Astrocyte (in vitro differentiated cells and primary cell): Measurements from ENCODE around the gene KIAA1217. TPM values are rescaled to one million over a fixed set of nuclear protein-coding genes. Genes with fewer than 3 reads are reported as not detected.

Experiments used
- DNase-seq: peaks from one replicate; pipeline ENCODE4 v3.0.0-alpha.2; 2010; ENCODE audit warnings: low read depth
- FAIRE-seq: peaks from 2 replicates; lab custom pipeline; 2011; peaks lifted over from hg19 to GRCh38; lab: Jason Lieb, UNC
- H2AFZ ChIP-seq: 2 replicates; pipeline ENCODE4 v1.6.0; 2012; ENCODE audit warnings: low read depth, low read length, inconsistent platforms
- H3K27ac ChIP-seq: 2 replicates; pipeline ENCODE4 v1.5.1; 2011; ENCODE audit warnings: low read depth, low read length, inconsistent platforms
- H3K27me3 ChIP-seq: 2 replicates; pipeline ENCODE4 v1.6.0; 2011; ENCODE audit warnings: low read length, inconsistent platforms; ENCODE audit not compliant: insufficient read depth
- H3K36me3 ChIP-seq: 2 replicates; pipeline ENCODE4 v1.5.1; 2011; ENCODE audit warnings: low read length, inconsistent platforms; ENCODE audit not compliant: insufficient read depth
- H3K4me1 ChIP-seq: 2 replicates; pipeline ENCODE4 v1.5.1; 2011; ENCODE audit warnings: low read length, inconsistent platforms; ENCODE audit not compliant: insufficient read depth
- H3K4me2 ChIP-seq: 2 replicates; pipeline ENCODE4 v1.6.0; 2012; ENCODE audit warnings: low read length, inconsistent platforms
- H3K4me3 ChIP-seq: 2 replicates; pipeline ENCODE4 v1.5.1; 2011; ENCODE audit warnings: low read depth, mild to moderate bottlenecking, low read length, inconsistent platforms; ENCODE audit not compliant: insufficient read depth
- H3K79me2 ChIP-seq: 2 replicates; pipeline ENCODE4 v1.6.0; 2012; ENCODE audit warnings: mild to moderate bottlenecking, low read length, inconsistent platforms; ENCODE audit not compliant: insufficient read depth
- H3K9ac ChIP-seq: 2 replicates; pipeline ENCODE4 v1.6.0; 2012; ENCODE audit warnings: mild to moderate bottlenecking, low read length, inconsistent platforms
- H3K9me3 ChIP-seq: 2 replicates; pipeline ENCODE4 v1.5.1; 2012; ENCODE audit warnings: low read depth, mild to moderate bottlenecking, low read length, inconsistent platforms; ENCODE audit not compliant: insufficient read depth
- H4K20me1 ChIP-seq: 2 replicates; pipeline ENCODE4 v1.6.0; 2012; ENCODE audit warnings: low read length, inconsistent platforms; ENCODE audit not compliant: insufficient read depth
- H3K27ac Mint-ChIP-seq: one replicate; pipeline ENCODE4 v1.8.0; 2021; ENCODE audit warnings: mild to moderate bottlenecking, mixed read lengths; ENCODE audit not compliant: unreplicated experiment
- H3K27me3 Mint-ChIP-seq: one replicate; pipeline ENCODE4 v1.8.0; 2021; ENCODE audit warnings: low read depth, mixed read lengths; ENCODE audit not compliant: unreplicated experiment
- H3K36me3 Mint-ChIP-seq: one replicate; pipeline ENCODE4 v1.8.0; 2021; ENCODE audit warnings: low read depth, mixed read lengths; ENCODE audit not compliant: unreplicated experiment
- H3K4me1 Mint-ChIP-seq: one replicate; pipeline ENCODE4 v1.8.0; 2021; ENCODE audit warnings: low read depth, mixed read lengths; ENCODE audit not compliant: unreplicated experiment
- H3K4me3 Mint-ChIP-seq: one replicate; pipeline ENCODE4 v1.8.0; 2021; ENCODE audit warnings: mild to moderate bottlenecking, moderate library complexity, mixed read lengths; ENCODE audit not compliant: unreplicated experiment
- H3K9me3 Mint-ChIP-seq: one replicate; pipeline ENCODE4 v1.8.0; 2021; ENCODE audit warnings: mild to moderate bottlenecking, mixed read lengths; ENCODE audit not compliant: unreplicated experiment
- CTCF ChIP-seq: IDR thresholded peaks from 2 replicates; pipeline ENCODE4 v1.5.1; 2011; ENCODE audit warnings: low read depth, mild to moderate bottlenecking, inconsistent platforms, low read length, moderate library complexity; ENCODE audit not compliant: insufficient read depth
- EZH2 ChIP-seq: IDR thresholded peaks from 2 replicates; pipeline ENCODE4 v1.6.1; 2012; ENCODE audit warnings: mild to moderate bottlenecking, low read length, inconsistent platforms; ENCODE audit not compliant: insufficient read depth
- total RNA-seq: library from RNA; stranded (reverse); gene quantifications from 2 replicates; pipeline ENCODE4 v1.2.1, GENCODE V29; 2021

KIAA1217 gene
- total RNA-seq, 1 donor from 2014 or later: 31.8 TPM

- Histone ChIP-seq H3K4me2 (no peak overlapping the region), H3K36me3 (peaks cover 16% of the 10 kb centered on the region), H3K4me1 (no peaks in the 10 kb centered on the region), H3K27me3 (no peaks in the 10 kb centered on the region), H2AFZ (no peak overlapping the region), H3K9me3 (no peaks in the 10 kb centered on the region), H3K9ac (no peak overlapping the region), H4K20me1 (peaks cover 8% of the 10 kb centered on the region), H3K4me3 (no peak overlapping the region), H3K27ac (no peak overlapping the region), H3K79me2 (no peaks in the 10 kb centered on the region)
- Mint-ChIP-seq H3K4me3 (no peak overlapping the region), H3K27me3 (no peaks in the 10 kb centered on the region), H3K9me3 (no peaks in the 10 kb centered on the region), H3K4me1 (peaks cover 1% of the 10 kb centered on the region), H3K27ac (no peak overlapping the region), H3K36me3 (peaks cover 18% of the 10 kb centered on the region)
- no peak for DNase-seq
- TF ChIP-seq CTCF: no peak
- TF ChIP-seq EZH2: no peak
- no peak for FAIRE-seq
Measured at GRCh38 chr10:24519950-24520349, 311.0 kb downstream of the KIAA1217 start.

DNA sequence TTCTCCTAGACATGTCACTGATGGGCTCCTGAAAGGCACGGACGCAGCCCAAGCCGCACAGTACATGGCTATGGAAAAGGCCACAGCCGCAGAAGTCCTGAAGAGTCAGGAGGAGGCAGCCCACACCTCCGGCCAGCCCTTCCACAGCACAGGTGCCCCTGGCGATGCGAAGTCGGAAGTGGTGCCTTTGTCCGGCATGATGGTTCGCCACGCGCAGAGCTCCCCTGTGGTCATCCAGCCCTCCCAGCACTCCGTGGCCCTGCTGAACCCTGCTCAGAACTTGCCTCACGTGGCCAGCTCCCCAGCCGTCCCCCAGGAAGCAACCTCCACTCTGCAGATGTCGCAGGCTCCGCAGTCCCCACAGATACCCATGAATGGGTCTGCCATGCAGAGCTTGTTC, 315.4 kb downstream of the KIAA1217 start:
- no peak overlapping the region for H3K4me2 ChIP-seq
- FAIRE-seq (no peak), DNase-seq (no peak)
- Mint-ChIP-seq H3K27me3 (no peaks in the 10 kb centered on the region), H3K4me3 (no peak overlapping the region), H3K36me3 (peaks cover 30% of the 10 kb centered on the region), H3K9me3 (no peaks in the 10 kb centered on the region), H3K4me1 (no peaks in the 10 kb centered on the region), H3K27ac (no peak overlapping the region)
- no peaks in the 10 kb centered on the region for H3K9me3 ChIP-seq
- H4K20me1 ChIP-seq: peaks cover 1% of the 10 kb centered on the region
- H3K27me3 ChIP-seq: no peaks in the 10 kb centered on the region
- H2AFZ ChIP-seq: no peak overlapping the region
- H3K4me3 ChIP-seq: no peak overlapping the region
- TF ChIP-seq CTCF: no peak
- no peak for TF ChIP-seq EZH2
- H3K4me1 ChIP-seq: no peaks in the 10 kb centered on the region
- H3K27ac ChIP-seq: no peak overlapping the region
- H3K36me3 ChIP-seq: peaks cover 17% of the 10 kb centered on the region
- no peaks in the 10 kb centered on the region for H3K79me2 ChIP-seq
- no peak overlapping the region for H3K9ac ChIP-seq

- DNase-seq (no peak), FAIRE-seq (no peak)
- Mint-ChIP-seq H3K27me3 (no peaks in the 10 kb centered on the region), H3K9me3 (no peaks in the 10 kb centered on the region), H3K27ac (no peak overlapping the region), H3K36me3 (peaks cover 37% of the 10 kb centered on the region), H3K4me1 (no peaks in the 10 kb centered on the region), H3K4me3 (no peak overlapping the region)
- H3K4me3 ChIP-seq: no peak overlapping the region
- H3K36me3 ChIP-seq: peaks cover 17% of the 10 kb centered on the region
- H3K79me2 ChIP-seq: no peaks in the 10 kb centered on the region
- no peaks in the 10 kb centered on the region for H4K20me1 ChIP-seq
- H3K4me1 ChIP-seq: no peaks in the 10 kb centered on the region
- H3K27ac ChIP-seq: no peak overlapping the region
- TF ChIP-seq CTCF: no peak
- TF ChIP-seq EZH2: no peak
- no peak overlapping the region for H3K9ac ChIP-seq
- H3K9me3 ChIP-seq: no peaks in the 10 kb centered on the region
- H3K27me3 ChIP-seq: no peaks in the 10 kb centered on the region
- no peak overlapping the region for H2AFZ ChIP-seq
- H3K4me2 ChIP-seq: no peak overlapping the region
Measured at GRCh38 chr10:24526085-24526649, 317.2 kb downstream of the KIAA1217 start.
